ENCODE measurements around the gene PFDN2. TPM values are rescaled to one million over a fixed set of nuclear protein-coding genes. Genes with fewer than 3 reads are reported as not detected.

Gene PFDN2
- polyA plus RNA-seq, 1 experiment = 101 TPM

- no peaks in the 10 kb centered on the region for H3K9me3 ChIP-seq (ENCODE audit: control insufficient read depth, insufficient read depth, low read length)
- H3K27ac ChIP-seq (ENCODE audit: low read depth, low read length) = no peak overlapping the region
- no peak overlapping the region for H3K4me3 ChIP-seq (ENCODE audit: low read depth, low read length)
- H3K27me3 ChIP-seq (ENCODE audit: control insufficient read depth, insufficient read depth, low read length) = no peaks in the 10 kb centered on the region
- CTCF ChIA-PET = no interaction called here
- POLR2A ChIA-PET = interaction anchor here (1.9 kb wide), 1 partner anchor 45 kb away, joined by 7 read pairs; the partner anchor contains the start of gene USF1
- DNase-seq (ENCODE audit: low read depth, low spot score) = no peak
- TF ChIP-seq CTCF (IDR thresholded peaks at IDR 0.05; ENCODE audit: low read depth, low read length) = no peak
Measured at GRCh38 chr1:161089938-161090337, 27.9 kb downstream of the PFDN2 start.

GRCh38 chr1:161089251-161089924 is 28.4 kb downstream of the PFDN2 start, which contains the start of gene NECTIN4:
TSS of gene NECTIN4 (minus strand) at chr1:161089558. CDS start at chr1:161089296, 262 bp downstream.
- ChIA-PET POLR2A (interaction anchor here (0.6 to 1.9 kb wide), 3 partner anchors 8 to 44 kb away, joined by 3 to 7 read pairs (median 3); partner anchors contain the start of gene USF1), CTCF (interaction anchor here (1.2 to 1.8 kb wide), 2 partner anchors 7 to 99 kb away, joined by 4 to 5 read pairs; no protein-coding TSS in a partner anchor)
- Histone ChIP-seq H3K27ac (ENCODE audit: low read depth, low read length) (no peak within 1 kb of the TSS), H3K27me3 (ENCODE audit: control insufficient read depth, insufficient read depth, low read length) (no peaks in the 10 kb centered on the region), H3K9me3 (ENCODE audit: control insufficient read depth, insufficient read depth, low read length) (no peaks in the 10 kb centered on the region), H3K4me3 (ENCODE audit: low read depth, low read length) (no peak within 1 kb of the TSS)
- no peak for DNase-seq (ENCODE audit: low read depth, low spot score)
- no peak for TF ChIP-seq CTCF (IDR thresholded peaks at IDR 0.05; ENCODE audit: low read depth, low read length)

GRCh38 chr1:161088587-161089110 is 29.2 kb downstream of the PFDN2 start:
- Histone ChIP-seq H3K9me3 (ENCODE audit: control insufficient read depth, insufficient read depth, low read length) (no peaks in the 10 kb centered on the region), H3K4me3 (ENCODE audit: low read depth, low read length) (no peak overlapping the region), H3K27me3 (ENCODE audit: control insufficient read depth, insufficient read depth, low read length) (no peaks in the 10 kb centered on the region), H3K27ac (ENCODE audit: low read depth, low read length) (no peak overlapping the region)
- CTCF ChIA-PET = interaction anchor here (1.1 to 1.8 kb wide), 3 partner anchors 8 to 98 kb away, joined by 4 to 5 read pairs (median 4); no protein-coding TSS in a partner anchor
- DNase-seq (ENCODE audit: low read depth, low spot score) = no peak
- POLR2A ChIA-PET = interaction anchor here (0.6 to 1.9 kb wide), 4 partner anchors 9 to 98 kb away, joined by 3 to 7 read pairs (median 4); partner anchors contain the start of gene USF1
- TF ChIP-seq CTCF (IDR thresholded peaks at IDR 0.05; ENCODE audit: low read depth, low read length) = no peak

GRCh38 chr1:161086457-161086856 is 31.4 kb downstream of the PFDN2 start:
- H3K27ac ChIP-seq (ENCODE audit: low read depth, low read length) = no peak overlapping the region
- ChIA-PET CTCF (interaction anchor here (0.9 to 3.6 kb wide), 5 partner anchors 11 to 89 kb away, joined by 3 to 12 read pairs (median 3); no protein-coding TSS in a partner anchor), POLR2A (no interaction called here)
- no peak for TF ChIP-seq CTCF (IDR thresholded peaks at IDR 0.05; ENCODE audit: low read depth, low read length)
- no peaks in the 10 kb centered on the region for H3K27me3 ChIP-seq (ENCODE audit: control insufficient read depth, insufficient read depth, low read length)
- no peaks in the 10 kb centered on the region for H3K9me3 ChIP-seq (ENCODE audit: control insufficient read depth, insufficient read depth, low read length)
- no peak overlapping the region for H3K4me3 ChIP-seq (ENCODE audit: low read depth, low read length)
- DNase-seq (ENCODE audit: low read depth, low spot score) = no peak

- CTCF ChIA-PET = interaction anchor here (0.5 to 3.6 kb wide), 5 partner anchors 12 to 141 kb away, joined by 3 to 16 read pairs (median 5); partner anchors contain the start of genes KLHDC9 and TOMM40L
- no peak for TF ChIP-seq CTCF (IDR thresholded peaks at IDR 0.05; ENCODE audit: low read depth, low read length)
- no peak overlapping the region for H3K27ac ChIP-seq (ENCODE audit: low read depth, low read length)
- no peaks in the 10 kb centered on the region for H3K27me3 ChIP-seq (ENCODE audit: control insufficient read depth, insufficient read depth, low read length)
- DNase-seq (ENCODE audit: low read depth, low spot score) = no peak
- no peaks in the 10 kb centered on the region for H3K9me3 ChIP-seq (ENCODE audit: control insufficient read depth, insufficient read depth, low read length)
- no peak overlapping the region for H3K4me3 ChIP-seq (ENCODE audit: low read depth, low read length)
- POLR2A ChIA-PET = interaction anchor here (0.5 to 1.7 kb wide), 3 partner anchors 39 to 825 kb away, joined by 3 to 7 read pairs (median 3); partner anchors contain the start of gene USF1
Measured at GRCh38 chr1:161085165-161085564, 32.7 kb downstream of the PFDN2 start.

Measured in AG04450 (cell line).